Fibroblast of peridontal ligament (primary cell): Measurements from ENCODE around the gene UGT2B7.
A peak's percentile ranks its signal among the peaks of the same experiment; 100 is the strongest.
"Not testable (repeated sequence)": the region's sequence is repeated elsewhere in the genome, so short reads cannot be mapped to it uniquely, and the experiment has no call there.

ENCODE experiments used
- DNase-seq: peaks from one replicate; pipeline ENCODE4 v3.0.0-alpha.2; 2010; ENCODE audit errors: extremely low read depth

UGT2B7 gene

DNA sequence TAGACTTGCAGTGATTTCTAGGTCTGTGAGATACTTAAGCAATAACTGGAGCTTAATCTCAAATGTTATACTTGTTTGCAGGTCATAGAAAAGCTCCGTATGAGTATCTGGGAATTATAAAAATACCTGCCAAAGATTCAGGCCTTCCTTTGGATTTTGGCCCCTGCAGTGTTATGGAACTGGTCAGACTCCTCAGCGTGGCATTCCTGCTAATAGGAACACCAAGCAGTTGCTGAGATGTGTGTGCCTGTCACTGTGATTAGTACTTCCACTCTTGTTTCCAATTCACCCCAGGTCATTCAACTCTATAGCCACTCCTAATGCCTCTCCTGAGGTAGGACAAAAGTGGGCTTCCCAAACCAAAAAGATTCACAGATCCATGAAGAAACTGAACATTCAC lies 7.8 kb upstream of the UGT2B7 start:
- no peak for DNase-seq

GRCh38 chr4:69089388-69089787 lies 6.9 kb upstream of the UGT2B7 start:
- DNase-seq: no peak

DNA sequence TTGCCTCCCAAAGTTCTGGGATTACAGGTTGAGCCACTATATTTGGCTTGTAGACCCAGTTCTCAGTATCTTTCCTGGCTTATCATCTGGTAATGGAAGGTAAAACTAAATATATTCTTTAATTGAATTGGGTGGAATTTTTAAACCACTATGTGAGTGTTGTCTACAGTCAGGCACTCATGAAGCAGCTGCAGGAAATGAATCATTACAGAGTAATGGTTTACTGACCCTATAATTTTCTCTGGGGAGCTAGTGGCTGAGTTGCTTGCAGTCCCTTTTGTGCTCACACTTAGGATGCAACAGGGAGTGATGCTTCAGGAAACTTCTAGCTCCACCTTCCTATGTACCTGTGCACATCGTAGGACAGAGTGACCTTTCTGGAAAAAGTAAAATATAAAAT lies 4.1 kb upstream of the UGT2B7 start:
- DNase-seq: peak; percentile 1

DNA sequence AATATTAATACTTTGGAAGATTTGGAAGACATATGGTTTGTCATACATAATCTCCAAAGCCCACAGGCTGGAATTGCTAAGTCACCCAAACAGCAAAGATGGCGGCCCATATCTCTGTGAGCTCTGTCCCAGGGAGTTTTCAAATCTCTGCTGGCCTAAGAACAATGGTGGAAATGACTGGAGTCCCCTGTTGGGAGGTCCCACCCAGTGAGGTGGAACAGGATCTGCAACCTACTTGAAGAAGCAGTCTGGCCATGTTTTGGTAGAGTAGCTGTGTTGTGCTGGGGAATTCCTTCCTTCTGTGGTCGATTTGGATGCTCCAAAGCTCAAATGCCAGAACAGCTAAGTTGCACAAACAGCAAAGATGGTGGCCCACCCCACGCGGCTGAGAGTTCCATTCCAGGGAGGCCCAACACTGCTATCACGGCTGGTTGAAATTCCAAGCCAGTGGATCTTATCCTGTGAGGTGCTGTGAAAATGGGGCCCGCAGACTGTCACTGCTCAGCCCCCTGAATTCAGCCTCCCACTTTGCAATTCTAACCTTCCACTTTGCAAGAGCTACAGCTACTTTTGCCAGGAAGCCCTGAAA lies 3.2 kb upstream of the UGT2B7 start:
- no peak for DNase-seq

DNA sequence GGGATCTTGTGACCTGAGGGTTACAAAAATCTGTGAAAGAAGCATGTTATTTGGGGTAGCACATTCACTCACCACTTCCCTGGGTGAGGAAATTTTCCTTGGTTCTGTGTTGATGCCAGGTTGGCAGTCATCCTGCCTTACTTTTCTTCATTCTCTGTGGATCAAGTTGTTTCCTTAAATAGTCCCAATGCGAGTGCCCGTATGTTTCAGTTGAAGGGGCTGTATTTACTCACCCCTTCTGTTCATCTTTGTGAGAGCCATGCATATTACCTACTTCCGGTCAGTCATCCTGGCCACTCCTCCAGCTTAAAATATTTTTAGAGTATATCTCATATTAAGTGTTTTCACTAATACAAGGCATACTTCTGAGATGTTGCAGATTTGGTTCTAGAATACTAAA lies 2.6 kb upstream of the UGT2B7 start:
- DNase-seq: no peak

GRCh38 chr4:69095301-69095731 lies 958 bp upstream of the UGT2B7 start:
- DNase-seq: no peak

DNA sequence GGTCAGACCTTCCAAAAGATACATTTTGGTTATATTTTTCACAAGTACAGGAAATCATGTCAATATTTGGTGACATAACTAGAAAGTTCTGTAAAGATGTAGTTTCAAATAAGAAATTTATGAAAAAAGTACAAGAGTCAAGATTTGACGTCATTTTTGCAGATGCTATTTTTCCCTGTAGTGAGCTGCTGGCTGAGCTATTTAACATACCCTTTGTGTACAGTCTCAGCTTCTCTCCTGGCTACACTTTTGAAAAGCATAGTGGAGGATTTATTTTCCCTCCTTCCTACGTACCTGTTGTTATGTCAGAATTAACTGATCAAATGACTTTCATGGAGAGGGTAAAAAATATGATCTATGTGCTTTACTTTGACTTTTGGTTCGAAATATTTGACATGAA lies 536 bp downstream of the UGT2B7 start:
- DNase-seq: no peak

DNA sequence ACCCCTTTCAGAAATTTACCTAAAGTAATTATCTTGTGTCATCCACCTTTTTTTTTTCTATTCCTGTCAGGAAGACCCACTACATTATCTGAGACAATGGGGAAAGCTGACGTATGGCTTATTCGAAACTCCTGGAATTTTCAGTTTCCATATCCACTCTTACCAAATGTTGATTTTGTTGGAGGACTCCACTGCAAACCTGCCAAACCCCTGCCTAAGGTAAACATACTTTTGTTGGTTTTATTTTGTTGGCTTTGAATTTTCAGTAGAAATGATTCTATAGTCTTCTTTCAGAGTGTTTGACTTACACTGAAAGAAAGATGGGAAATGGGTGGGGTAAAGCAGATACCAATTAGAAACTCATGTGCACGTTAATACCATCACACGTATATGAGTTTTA lies 2.2 kb downstream of the UGT2B7 start:
- no peak for DNase-seq

DNA sequence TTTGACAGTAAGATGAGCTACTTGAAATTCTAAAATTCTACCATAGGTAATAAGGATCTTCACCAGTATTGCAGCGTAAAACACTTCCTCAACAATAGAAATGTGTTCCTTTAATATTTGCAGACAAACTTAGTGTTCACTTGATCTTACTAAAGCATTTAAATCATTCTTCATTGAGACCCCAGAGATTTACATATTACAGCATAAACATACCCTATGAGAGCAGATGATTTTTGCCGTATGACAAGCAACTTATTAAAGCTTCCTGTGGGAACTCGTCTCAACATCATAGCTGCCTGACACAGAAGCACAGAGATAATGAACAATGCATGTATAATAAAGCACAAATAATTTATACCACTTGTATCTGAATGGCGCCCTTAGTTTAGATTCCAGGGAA lies 3.6 kb downstream of the UGT2B7 start:
- DNase-seq: no peak

GRCh38 chr4:69102668-69103067 lies 6.4 kb downstream of the UGT2B7 start:
- DNase-seq: not testable (repeated sequence)

GRCh38 chr4:69104719-69105275 lies 8.5 kb downstream of the UGT2B7 start:
- DNase-seq: no peak

DNA sequence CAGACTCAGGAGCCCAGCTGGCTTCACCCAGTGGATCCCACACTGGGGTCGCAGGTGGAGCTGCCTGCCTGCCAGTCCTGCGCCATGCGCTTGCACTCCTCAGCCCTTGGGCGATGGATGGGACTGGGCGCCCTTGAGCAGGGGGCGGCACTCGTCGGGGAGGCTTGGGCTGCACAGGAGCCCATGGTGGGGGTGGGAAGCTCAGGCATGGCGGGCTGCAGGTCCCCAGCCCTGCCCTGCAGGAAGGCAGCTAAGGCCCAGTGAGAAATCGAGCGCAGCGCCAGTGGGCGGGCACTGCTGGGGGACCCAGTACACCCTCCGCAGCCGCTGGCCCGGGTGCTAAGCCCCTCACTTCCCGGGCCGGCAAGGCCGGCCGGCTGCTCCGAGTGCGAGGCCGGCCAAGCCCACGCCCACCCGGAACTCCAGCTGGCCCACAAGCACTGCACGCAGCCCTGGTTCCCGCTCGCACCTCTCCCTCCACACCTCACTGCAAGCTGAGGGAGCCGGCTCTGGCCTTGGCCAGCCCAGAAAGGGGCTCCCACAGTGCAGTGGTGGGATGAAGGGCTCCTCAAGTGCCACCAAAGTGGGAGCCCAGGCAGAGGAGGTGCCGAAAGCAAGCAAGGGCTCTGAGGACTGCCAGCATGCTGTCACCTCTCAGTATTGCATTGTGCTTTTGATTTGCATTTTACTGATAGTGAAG lies 19.0 kb downstream of the UGT2B7 start:
- not testable (repeated sequence) for DNase-seq

DNA sequence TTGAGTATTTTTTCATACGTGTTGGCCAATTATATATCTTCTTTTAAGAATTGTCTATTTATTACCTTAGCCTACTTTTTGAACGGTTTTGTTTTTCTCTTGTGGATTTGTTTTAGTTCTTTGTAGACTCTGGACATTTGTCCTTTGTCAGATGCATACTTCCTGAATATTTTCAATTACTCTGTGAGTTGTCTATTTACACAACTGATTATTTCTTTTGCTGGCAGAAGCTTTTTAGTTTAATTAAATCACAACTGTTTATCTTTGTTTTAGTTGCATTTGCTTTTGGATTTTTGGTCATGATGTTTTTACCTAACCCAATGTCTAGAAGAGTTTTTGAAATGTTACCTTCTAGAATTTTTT lies 19.6 kb downstream of the UGT2B7 start:
- DNase-seq: no peak

- DNase-seq: no peak
These were observed 20.5 kb downstream of the UGT2B7 start for GRCh38 chr4:69116645-69117321.

DNA sequence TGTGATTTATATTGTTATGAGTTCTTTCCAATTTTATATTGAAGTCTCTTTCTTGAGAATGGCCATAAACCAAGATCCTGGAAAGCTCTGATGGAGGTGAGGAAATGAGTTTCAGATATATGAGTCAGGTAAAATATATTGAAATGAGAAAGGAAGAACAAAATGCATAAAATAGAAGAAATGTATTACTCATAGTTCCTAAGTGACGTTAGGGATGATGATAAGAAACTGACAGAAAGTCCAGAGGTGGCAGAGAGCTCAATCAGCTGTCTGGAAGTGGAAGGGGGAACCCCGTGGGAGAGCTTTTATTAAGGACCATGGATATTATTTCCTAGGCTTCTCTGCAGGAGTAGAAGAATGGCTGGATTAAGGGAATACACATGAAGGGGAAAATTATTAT lies 24.6 kb downstream of the UGT2B7 start:
- no peak for DNase-seq

DNA sequence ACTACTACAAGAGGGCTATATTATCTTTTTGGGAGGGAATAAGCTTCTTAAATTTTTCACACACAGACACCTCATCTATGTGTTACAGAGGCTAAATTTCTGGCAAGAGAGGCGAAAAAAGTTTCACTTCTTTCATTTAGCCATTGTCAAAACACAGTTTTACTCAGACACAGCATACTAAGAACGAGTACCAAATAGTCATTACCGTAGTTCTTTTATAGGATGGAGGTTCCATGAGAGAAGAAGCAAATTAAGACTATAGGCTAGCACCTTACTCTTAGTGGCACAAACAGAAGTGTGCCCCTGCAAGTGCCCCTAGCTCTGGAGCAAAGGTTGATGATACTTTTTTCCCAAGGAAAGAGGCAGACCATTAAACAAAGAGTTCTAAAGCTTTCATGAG lies 26.2 kb downstream of the UGT2B7 start:
- no peak for DNase-seq

DNA sequence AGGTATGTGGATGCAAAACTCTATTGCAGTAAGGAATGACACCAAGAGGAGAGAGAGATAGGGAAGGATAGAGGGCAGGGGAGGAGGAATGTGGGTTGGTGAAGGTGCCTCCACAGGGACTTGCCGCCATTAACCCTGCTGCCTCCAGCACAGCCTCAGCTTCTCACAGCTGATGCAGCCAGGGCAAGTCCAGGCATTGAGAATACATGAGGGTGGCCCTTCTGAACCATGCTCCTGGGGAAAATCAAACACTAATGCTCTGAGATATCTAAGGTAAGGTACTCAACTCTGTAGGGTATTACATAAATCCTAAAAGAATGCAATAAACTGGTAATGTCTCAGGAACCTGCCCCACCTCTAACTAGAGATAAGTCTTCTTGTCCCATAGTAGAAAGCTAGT lies 28.7 kb downstream of the UGT2B7 start:
- DNase-seq: no peak

DNA sequence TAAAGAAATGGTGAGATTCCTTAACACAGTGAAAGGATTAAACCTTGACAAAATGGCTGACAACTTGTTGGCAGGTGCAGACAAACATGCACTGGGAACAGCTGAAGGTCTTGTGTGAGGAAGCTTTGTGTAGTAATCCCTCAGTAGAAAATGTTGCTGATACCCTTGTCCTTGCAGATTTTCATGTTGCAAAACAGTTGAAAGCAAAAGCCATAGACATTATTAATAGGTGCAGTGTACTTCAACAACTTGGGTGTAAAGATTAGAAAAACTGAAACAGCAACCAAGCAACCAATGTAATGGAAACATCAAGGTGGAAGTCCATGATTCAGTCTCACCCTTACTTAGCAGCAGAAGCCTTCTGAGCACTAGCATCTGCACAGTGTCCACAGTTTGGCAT lies 29.8 kb downstream of the UGT2B7 start:
- DNase-seq: no peak

DNA sequence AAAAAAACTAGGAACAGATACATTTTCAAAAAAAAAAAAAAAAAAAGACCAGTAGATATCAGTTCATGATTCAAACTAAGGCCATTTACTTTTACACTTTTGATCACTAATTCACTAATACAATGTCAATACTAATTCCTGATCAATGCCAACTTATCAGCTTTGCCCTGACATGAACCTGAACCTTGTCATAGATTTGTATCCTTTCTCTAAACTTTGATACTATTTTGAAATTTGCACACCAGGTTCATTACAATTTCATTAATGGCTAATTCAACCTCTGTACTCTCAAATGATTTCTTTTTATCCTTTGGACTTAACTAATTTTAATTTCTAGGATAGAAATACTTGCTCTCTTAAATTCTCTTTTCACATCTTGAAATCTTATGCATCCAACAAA lies 37.7 kb downstream of the UGT2B7 start:
- no peak for DNase-seq

DNA sequence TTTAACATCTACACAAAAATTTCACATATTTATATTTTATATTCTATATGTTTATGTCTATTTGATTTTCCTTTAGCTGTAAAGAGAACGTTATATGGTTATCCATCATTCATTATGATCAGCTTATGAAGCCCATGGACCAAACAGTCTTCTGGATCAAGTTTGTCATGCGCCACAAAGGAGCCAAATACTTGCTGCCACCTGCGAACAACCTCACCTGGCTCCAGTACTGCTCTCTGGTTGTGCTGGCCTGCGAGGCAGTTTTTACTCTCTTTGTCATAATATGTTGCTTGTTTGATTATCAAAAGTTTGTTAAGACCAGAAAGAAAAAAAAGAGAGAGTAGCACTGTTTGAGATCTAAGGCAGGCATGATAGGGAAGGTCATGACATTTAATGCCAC lies 38.2 kb downstream of the UGT2B7 start:
- no peak for DNase-seq

GRCh38 chr4:69141320-69141719 lies 45.0 kb downstream of the UGT2B7 start:
- DNase-seq: no peak

DNA sequence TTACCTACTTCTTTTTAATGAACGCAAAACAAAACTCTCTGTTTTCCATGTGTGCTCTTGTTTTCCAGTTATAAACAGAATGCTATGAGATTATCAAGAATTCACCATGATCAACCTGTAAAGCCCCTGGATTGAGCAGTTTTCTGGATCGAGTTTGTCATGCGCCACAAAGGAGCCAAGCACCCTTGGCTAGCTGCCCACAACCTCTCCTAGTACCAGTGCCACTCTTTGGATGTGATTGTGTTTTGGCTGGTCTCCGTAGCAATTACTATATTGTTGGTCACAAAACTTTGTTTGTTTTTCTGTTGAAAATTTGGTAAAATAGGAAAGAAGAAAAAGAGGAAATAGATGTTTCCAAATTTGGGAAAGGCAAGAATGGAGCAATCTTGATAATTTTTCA lies 51.1 kb downstream of the UGT2B7 start:
- DNase-seq: no peak

DNA sequence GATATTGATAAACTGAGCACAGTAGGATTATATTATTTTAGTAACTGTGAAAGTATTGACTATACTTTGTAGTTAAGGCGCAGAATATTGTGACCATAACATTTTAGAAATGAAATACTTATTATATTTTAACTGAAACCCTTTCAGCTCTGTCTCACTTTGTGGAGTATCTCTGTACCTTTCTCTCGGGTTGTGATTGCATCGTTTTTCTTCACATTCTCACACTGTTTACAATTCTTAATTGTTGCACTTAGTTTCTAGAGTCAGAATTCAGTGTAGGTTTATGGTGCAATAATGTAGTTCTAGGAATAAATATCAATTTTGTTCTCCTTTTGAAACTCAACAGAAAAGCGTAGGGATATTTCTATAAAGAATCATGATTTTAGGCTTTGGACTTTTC lies 57.7 kb downstream of the UGT2B7 start:
- no peak for DNase-seq
